Neural progenitor cell (in vitro differentiated cells): ENCODE results near the gene SKIL. TPM values are rescaled to one million over a fixed set of nuclear protein-coding genes. Genes with fewer than 3 reads are reported as not detected.

Experiments
- DNase-seq: peaks from one replicate; pipeline ENCODE4 v3.0.0-alpha.2; 2016; ENCODE audit warnings: low spot score
- H2AFZ ChIP-seq: fragments of 200-600 bp; sonication (generic); replicated peaks from 2 replicates; pipeline ENCODE4 v1.6.1; 2016; ENCODE audit warnings: antibody characterized with exemption
- H3F3A ChIP-seq: fragments of 200-600 bp; sonication (generic); 2 replicates; pipeline ENCODE4 v1.6.1; 2016; ENCODE audit warnings: antibody characterized with exemption, low read depth
- H3K27ac ChIP-seq: fragments of 200-600 bp; sonication (generic); 2 replicates; pipeline ENCODE4 v1.5.1; 2016; ENCODE audit warnings: mild to moderate bottlenecking
- H3K27me3 ChIP-seq: fragments of 200-600 bp; sonication (generic); 2 replicates; pipeline ENCODE4 v1.6.1; 2016; ENCODE audit warnings: mild to moderate bottlenecking, moderate library complexity
- H3K36me3 ChIP-seq: fragments of 200-600 bp; sonication (generic); 2 replicates; pipeline ENCODE4 v1.5.1; 2016
- H3K4me1 ChIP-seq: fragments of 200-600 bp; sonication (generic); 2 replicates; pipeline ENCODE4 v1.6.1; 2016; ENCODE audit warnings: mixed run types
- H3K4me2 ChIP-seq: fragments of 200-600 bp; sonication (generic); 2 replicates; pipeline ENCODE4 v1.6.1; 2016
- H3K4me3 ChIP-seq: fragments of 200-600 bp; sonication (generic); 2 replicates; pipeline ENCODE4 v1.5.1; 2016
- H3K79me2 ChIP-seq: fragments of 200-600 bp; sonication (generic); 2 replicates; pipeline ENCODE4 v1.6.1; 2016; ENCODE audit warnings: low read depth
- H3K9ac ChIP-seq: fragments of 200-600 bp; sonication (generic); 2 replicates; pipeline ENCODE4 v1.6.1; 2016
- H3K9me3 ChIP-seq: fragments of 200-600 bp; sonication (generic); 2 replicates; pipeline ENCODE4 v1.5.1; 2016; ENCODE audit warnings: low read depth
- H4K20me1 ChIP-seq: fragments of 200-600 bp; sonication (generic); 2 replicates; pipeline ENCODE4 v1.6.1; 2016; ENCODE audit warnings: low read depth
- H3K27ac Mint-ChIP-seq: 3 replicates; pipeline ENCODE4 v1.8.0; 2021; ENCODE audit warnings: mixed read lengths
- H3K27me3 Mint-ChIP-seq: 2 replicates; pipeline ENCODE4 v1.8.0; 2022; ENCODE audit warnings: low read depth, mild to moderate bottlenecking, inconsistent platforms, moderate library complexity, mixed read lengths; ENCODE audit not compliant: insufficient read depth
- H3K36me3 Mint-ChIP-seq: 3 replicates; pipeline ENCODE4 v1.8.0; 2021; ENCODE audit warnings: mixed read lengths
- H3K4me1 Mint-ChIP-seq: 3 replicates; pipeline ENCODE4 v1.8.0; 2021; ENCODE audit warnings: mixed read lengths
- H3K4me3 Mint-ChIP-seq: 3 replicates; pipeline ENCODE4 v1.8.0; 2021; ENCODE audit warnings: mild to moderate bottlenecking, moderate library complexity, mixed read lengths
- H3K9me3 Mint-ChIP-seq: 3 replicates; pipeline ENCODE4 v1.8.0; 2020; ENCODE audit warnings: mixed read lengths
- EZH2 ChIP-seq: fragments of 200-600 bp; sonication (generic); IDR thresholded peaks from 2 replicates; pipeline ENCODE4 v1.6.1; 2017; ENCODE audit warnings: antibody characterized with exemption, mild to moderate bottlenecking, moderate library complexity
- EZH2phosphoT487 ChIP-seq: fragments of 200-600 bp; sonication (generic); IDR thresholded peaks from 2 replicates; pipeline ENCODE4 v1.6.1; 2017; ENCODE audit warnings: antibody characterized with exemption
- total RNA-seq: library from RNA; depleted of rRNA; stranded (reverse); fragments of >200 nt; gene quantifications from 2 replicates; pipeline ENCODE4 v1.2.3, GENCODE V29; 2015; ENCODE audit warnings: low replicate concordance
- TF ChIP-seq, protein P1 (sequence below): fragments of 200-600 bp; sonication (generic); IDR thresholded peaks from 2 replicates; pipeline ENCODE4 v1.5.1; 2017; ENCODE audit warnings: antibody characterized with exemption, mild to moderate bottlenecking

Gene SKIL
- total RNA-seq, 1 donor from 2014 or later = 26.6 TPM

GRCh38 chr3:170360466-170360865 is 3.0 kb downstream of the SKIL start:
- Histone ChIP-seq H3K9me3 (no peaks in the 10 kb centered on the region), H3K4me3 (no peak overlapping the region), H3K9ac (no peak overlapping the region), H3K36me3 (no peaks in the 10 kb centered on the region), H4K20me1 (no peaks in the 10 kb centered on the region), H3K79me2 (peaks cover 35% of the 10 kb centered on the region), H3K27me3 (peaks cover 15% of the 10 kb centered on the region), H3K4me1 (peaks cover 10% of the 10 kb centered on the region), H3K4me2 (no peak overlapping the region), H2AFZ (no peak overlapping the region), H3K27ac (no peak overlapping the region), H3F3A (peaks cover 30% of the 10 kb centered on the region)
- no peak overlapping the region for H3K27ac Mint-ChIP-seq
- H3K4me3 Mint-ChIP-seq = peak overlapping the region; percentile 25
- DNase-seq = no peak
- H3K9me3 Mint-ChIP-seq = peaks cover 7% of the 10 kb centered on the region
- peaks cover 39% of the 10 kb centered on the region for H3K36me3 Mint-ChIP-seq
- TF ChIP-seq, protein P1, sequence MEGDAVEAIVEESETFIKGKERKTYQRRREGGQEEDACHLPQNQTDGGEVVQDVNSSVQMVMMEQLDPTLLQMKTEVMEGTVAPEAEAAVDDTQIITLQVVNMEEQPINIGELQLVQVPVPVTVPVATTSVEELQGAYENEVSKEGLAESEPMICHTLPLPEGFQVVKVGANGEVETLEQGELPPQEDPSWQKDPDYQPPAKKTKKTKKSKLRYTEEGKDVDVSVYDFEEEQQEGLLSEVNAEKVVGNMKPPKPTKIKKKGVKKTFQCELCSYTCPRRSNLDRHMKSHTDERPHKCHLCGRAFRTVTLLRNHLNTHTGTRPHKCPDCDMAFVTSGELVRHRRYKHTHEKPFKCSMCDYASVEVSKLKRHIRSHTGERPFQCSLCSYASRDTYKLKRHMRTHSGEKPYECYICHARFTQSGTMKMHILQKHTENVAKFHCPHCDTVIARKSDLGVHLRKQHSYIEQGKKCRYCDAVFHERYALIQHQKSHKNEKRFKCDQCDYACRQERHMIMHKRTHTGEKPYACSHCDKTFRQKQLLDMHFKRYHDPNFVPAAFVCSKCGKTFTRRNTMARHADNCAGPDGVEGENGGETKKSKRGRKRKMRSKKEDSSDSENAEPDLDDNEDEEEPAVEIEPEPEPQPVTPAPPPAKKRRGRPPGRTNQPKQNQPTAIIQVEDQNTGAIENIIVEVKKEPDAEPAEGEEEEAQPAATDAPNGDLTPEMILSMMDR = no peak
- TF ChIP-seq EZH2phosphoT487 (no peak), EZH2 (no peak)
- H3K4me1 Mint-ChIP-seq = peaks cover 35% of the 10 kb centered on the region
- H3K27me3 Mint-ChIP-seq = peaks cover 4% of the 10 kb centered on the region

DNA sequence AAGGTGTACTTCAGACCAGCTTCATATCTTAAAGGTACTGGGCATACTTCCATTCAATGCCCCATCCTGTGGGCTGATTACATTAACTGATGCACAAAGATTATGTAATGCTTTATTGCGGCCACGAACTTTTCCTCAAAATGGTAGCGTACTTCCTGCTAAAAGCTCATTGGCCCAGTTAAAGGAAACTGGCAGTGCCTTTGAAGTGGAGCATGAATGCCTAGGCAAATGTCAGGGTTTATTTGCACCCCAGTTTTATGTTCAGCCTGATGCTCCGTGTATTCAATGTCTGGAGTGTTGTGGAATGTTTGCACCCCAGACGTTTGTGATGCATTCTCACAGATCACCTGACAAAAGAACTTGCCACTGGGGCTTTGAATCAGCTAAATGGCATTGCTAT is 3.4 kb downstream of the SKIL start:
- H3K9me3 Mint-ChIP-seq = peaks cover 7% of the 10 kb centered on the region
- no peak overlapping the region for H3K4me3 Mint-ChIP-seq
- Histone ChIP-seq H3F3A (peaks cover 26% of the 10 kb centered on the region), H3K4me3 (no peak overlapping the region), H3K4me2 (no peak overlapping the region), H3K27me3 (peaks cover 11% of the 10 kb centered on the region), H3K9ac (no peak overlapping the region), H3K4me1 (peaks cover 6% of the 10 kb centered on the region), H3K9me3 (no peaks in the 10 kb centered on the region), H4K20me1 (no peaks in the 10 kb centered on the region), H3K36me3 (no peaks in the 10 kb centered on the region), H3K27ac (no peak overlapping the region), H3K79me2 (peaks cover 35% of the 10 kb centered on the region), H2AFZ (no peak overlapping the region)
- TF ChIP-seq EZH2phosphoT487 (no peak), EZH2 (no peak)
- TF ChIP-seq, protein P1 = no peak
- H3K27ac Mint-ChIP-seq = no peak overlapping the region
- H3K36me3 Mint-ChIP-seq = peaks cover 39% of the 10 kb centered on the region
- H3K4me1 Mint-ChIP-seq = peaks cover 31% of the 10 kb centered on the region
- peaks cover 4% of the 10 kb centered on the region for H3K27me3 Mint-ChIP-seq
- no peak for DNase-seq

DNA sequence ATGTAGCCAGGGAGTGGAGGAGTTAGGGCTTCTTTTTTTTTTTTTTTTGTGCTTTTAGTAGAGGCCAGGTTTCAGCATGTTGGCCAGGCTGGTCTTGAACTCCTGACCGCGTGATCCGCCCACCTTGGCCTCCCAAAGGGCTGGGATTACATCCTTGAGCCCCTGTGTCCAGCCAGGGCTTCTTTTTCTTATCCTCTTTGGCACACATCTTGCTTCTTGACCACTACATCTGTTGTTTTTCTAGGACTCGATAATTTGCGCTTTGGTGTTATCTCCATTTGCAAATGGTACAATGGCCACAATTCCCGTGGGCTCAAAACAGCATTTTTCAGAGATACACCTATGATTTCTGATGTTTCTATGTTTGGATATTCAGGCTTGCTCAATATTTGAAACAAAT is 4.2 kb downstream of the SKIL start:
- no peaks in the 10 kb centered on the region for H3K36me3 ChIP-seq
- Mint-ChIP-seq H3K9me3 (peaks cover 7% of the 10 kb centered on the region), H3K4me1 (peaks cover 26% of the 10 kb centered on the region), H3K27ac (no peak overlapping the region), H3K27me3 (peaks cover 6% of the 10 kb centered on the region), H3K4me3 (no peak overlapping the region), H3K36me3 (peaks cover 44% of the 10 kb centered on the region)
- H3K79me2 ChIP-seq = peaks cover 35% of the 10 kb centered on the region
- H3K4me1 ChIP-seq = peaks cover 6% of the 10 kb centered on the region
- no peak overlapping the region for H2AFZ ChIP-seq
- peaks cover 11% of the 10 kb centered on the region for H3K27me3 ChIP-seq
- H4K20me1 ChIP-seq = no peaks in the 10 kb centered on the region
- no peaks in the 10 kb centered on the region for H3K9me3 ChIP-seq
- DNase-seq = no peak
- no peak overlapping the region for H3K27ac ChIP-seq
- TF ChIP-seq, protein P1 = no peak
- TF ChIP-seq EZH2phosphoT487 = no peak
- no peak for TF ChIP-seq EZH2
- H3K4me3 ChIP-seq = no peak overlapping the region
- peaks cover 19% of the 10 kb centered on the region for H3F3A ChIP-seq
- H3K4me2 ChIP-seq = no peak overlapping the region
- no peak overlapping the region for H3K9ac ChIP-seq
